ENCODE results near the gene KCNQ1OT1. TPM values are rescaled to one million over a fixed set of nuclear protein-coding genes. Genes with fewer than 3 reads are reported as not detected.

KCNQ1OT1 gene
- total RNA-seq, 1 donor from 2014 or later = 1.6 TPM

- ATAC-seq = peak in 1 of 2 donors; percentile 35
- Histone ChIP-seq H3K4me1 (no peaks in the 10 kb centered on the region), H3K27me3 (ENCODE audit: low read depth) (no peaks in the 10 kb centered on the region), H3K36me3 (no peaks in the 10 kb centered on the region), H3K4me3 (no peak overlapping the region), H3K9me3 (peaks cover 30% of the 10 kb centered on the region), H3K27ac (no peak overlapping the region)
- intact Hi-C loops (cut with DNase I) = no loop called here
- no peak for TF ChIP-seq CTCF (IDR thresholded peaks at IDR 0.05)
- DNase-seq = no peak
These were observed 43.8 kb downstream of the KCNQ1OT1 start for GRCh38 chr11:2655834-2656622.

- intact Hi-C loops (cut with DNase I) = no loop called here
- no peak for DNase-seq
- H3K4me3 ChIP-seq = no peak overlapping the region
- no peaks in the 10 kb centered on the region for H3K4me1 ChIP-seq
- no peak overlapping the region for H3K27ac ChIP-seq
- TF ChIP-seq CTCF (IDR thresholded peaks at IDR 0.05) = no peak
- peaks cover 27% of the 10 kb centered on the region for H3K9me3 ChIP-seq
- no peak for ATAC-seq
- H3K36me3 ChIP-seq = no peaks in the 10 kb centered on the region
- no peaks in the 10 kb centered on the region for H3K27me3 ChIP-seq (ENCODE audit: low read depth)
These were observed 44.6 kb downstream of the KCNQ1OT1 start for GRCh38 chr11:2655016-2655719.

- no peaks in the 10 kb centered on the region for H3K27me3 ChIP-seq (ENCODE audit: low read depth)
- H3K4me1 ChIP-seq = no peaks in the 10 kb centered on the region
- DNase-seq = no peak
- intact Hi-C loops (cut with DNase I) = no loop called here
- peak in 1 of 2 donors; percentile 49 for ATAC-seq
- no peaks in the 10 kb centered on the region for H3K36me3 ChIP-seq
- no peak overlapping the region for H3K4me3 ChIP-seq
- no peak for TF ChIP-seq CTCF (IDR thresholded peaks at IDR 0.05)
- peaks cover 32% of the 10 kb centered on the region for H3K9me3 ChIP-seq
- H3K27ac ChIP-seq = no peak overlapping the region
These were observed 45.7 kb downstream of the KCNQ1OT1 start for GRCh38 chr11:2653930-2654739.

- DNase-seq (no peak), ATAC-seq (no peak)
- no peaks in the 10 kb centered on the region for H3K36me3 ChIP-seq
- H3K27ac ChIP-seq = no peak overlapping the region
- intact Hi-C loops (cut with DNase I) = no loop called here
- no peaks in the 10 kb centered on the region for H3K27me3 ChIP-seq (ENCODE audit: low read depth)
- no peak for TF ChIP-seq CTCF (IDR thresholded peaks at IDR 0.05)
- H3K9me3 ChIP-seq = peaks cover 37% of the 10 kb centered on the region
- no peaks in the 10 kb centered on the region for H3K4me1 ChIP-seq
- no peak overlapping the region for H3K4me3 ChIP-seq
These were observed 46.6 kb downstream of the KCNQ1OT1 start for GRCh38 chr11:2653198-2653551.

- intact Hi-C loops (cut with DNase I) = no loop called here
- Histone ChIP-seq H3K4me3 (no peak overlapping the region), H3K27ac (no peak overlapping the region), H3K36me3 (no peaks in the 10 kb centered on the region), H3K9me3 (peaks cover 37% of the 10 kb centered on the region), H3K4me1 (no peaks in the 10 kb centered on the region), H3K27me3 (ENCODE audit: low read depth) (no peaks in the 10 kb centered on the region)
- ATAC-seq = no peak
- no peak for DNase-seq
- no peak for TF ChIP-seq CTCF (IDR thresholded peaks at IDR 0.05)
These were observed 47.2 kb downstream of the KCNQ1OT1 start for GRCh38 chr11:2652333-2653197.
